Keratinocyte (primary cell): Measurements from ENCODE around the gene PPP1R12A. TPM values are rescaled to one million over a fixed set of nuclear protein-coding genes. Genes with fewer than 3 reads are reported as not detected.

ENCODE experiments used
- DNase-seq: peaks from one replicate; pipeline ENCODE4 v3.0.0-alpha.2; 2011; ENCODE audit warnings: low read depth, missing footprints, low spot score
- FAIRE-seq: peaks from 2 replicates; lab custom pipeline; 2011; peaks lifted over from hg19 to GRCh38; lab: Jason Lieb, UNC
- H2AFZ ChIP-seq: 2 replicates; pipeline ENCODE4 v1.6.0; 2012; ENCODE audit warnings: low read length, control low read depth, inconsistent platforms; ENCODE audit not compliant: control insufficient read depth
- H3K27ac ChIP-seq: 2 replicates; pipeline ENCODE4 v1.5.1; 2011; ENCODE audit warnings: low read length; ENCODE audit not compliant: control insufficient read depth, insufficient read depth
- H3K27me3 ChIP-seq: 3 replicates; pipeline ENCODE4 v1.6.0; 2011; ENCODE audit warnings: low read length; ENCODE audit not compliant: control insufficient read depth, insufficient read depth; ENCODE audit errors: extremely low read depth
- H3K36me3 ChIP-seq, 2 experiments: 2 replicates in 1 of 2; 3 replicates in 1 of 2; pipeline ENCODE4 v1.5.1; 2011; ENCODE audit warnings: low read length in 2 of 2, mild to moderate bottlenecking in 1 of 2; ENCODE audit not compliant: control insufficient read depth in 2 of 2, insufficient read depth in 2 of 2; ENCODE audit errors: extremely low read depth in 1 of 2
- H3K4me1 ChIP-seq: 3 replicates; pipeline ENCODE4 v1.5.1; 2011; ENCODE audit warnings: low read length; ENCODE audit not compliant: control insufficient read depth, insufficient read depth; ENCODE audit errors: extremely low read depth
- H3K4me2 ChIP-seq: 3 replicates; pipeline ENCODE4 v1.6.0; 2011; ENCODE audit warnings: low read depth, low read length; ENCODE audit not compliant: control insufficient read depth, insufficient read depth; ENCODE audit errors: extremely low read depth
- H3K4me3 ChIP-seq, 3 experiments: fragments of 200-600 bp in 1 of 3; sonication (generic) in 1 of 3; 2 replicates in 2 of 3; 3 replicates in 1 of 3; pipeline ENCODE4 v1.5.1; 2011 to 2016; ENCODE audit warnings: low read length in 3 of 3, mild to moderate bottlenecking in 3 of 3, control low read depth in 2 of 3, inconsistent platforms in 1 of 3, low read depth in 1 of 3, mixed read lengths in 1 of 3, mixed run types in 1 of 3, moderate library complexity in 1 of 3; ENCODE audit not compliant: control insufficient read depth in 2 of 3, insufficient read depth in 2 of 3; ENCODE audit errors: extremely low read depth in 1 of 3
- H3K79me2 ChIP-seq: 2 replicates; pipeline ENCODE4 v1.6.0; 2012; ENCODE audit warnings: low read length; ENCODE audit not compliant: control insufficient read depth, insufficient read depth
- H3K9ac ChIP-seq: 3 replicates; pipeline ENCODE4 v1.6.0; 2011; ENCODE audit warnings: low read length; ENCODE audit not compliant: control insufficient read depth, insufficient read depth; ENCODE audit errors: extremely low read depth
- H3K9me1 ChIP-seq: 3 replicates; pipeline ENCODE4 v1.6.0; 2011; ENCODE audit warnings: low read length; ENCODE audit not compliant: control insufficient read depth, insufficient read depth; ENCODE audit errors: extremely low read depth
- H3K9me3 ChIP-seq: 2 replicates; pipeline ENCODE4 v1.5.1; 2012; ENCODE audit warnings: low read depth, low read length; ENCODE audit not compliant: control insufficient read depth
- H4K20me1 ChIP-seq: 3 replicates; pipeline ENCODE4 v1.6.0; 2011; ENCODE audit warnings: low read length; ENCODE audit not compliant: control insufficient read depth, insufficient read depth; ENCODE audit errors: extremely low read depth
- CTCF ChIP-seq, 3 experiments: IDR thresholded peaks in 1 of 3; conservative IDR thresholded peaks in 1 of 3; optimal IDR thresholded peaks in 1 of 3; 2 replicates in 2 of 3; 3 replicates in 1 of 3; pipeline versions ENCODE3 to v1.5.1; 2011; ENCODE audit warnings: low read length in 3 of 3, mild to moderate bottlenecking in 3 of 3, moderate library complexity in 2 of 3, control low read depth in 1 of 3, inconsistent platforms in 1 of 3; ENCODE audit not compliant: insufficient read depth in 2 of 3; ENCODE audit errors: extremely low read depth in 1 of 3
- EZH2 ChIP-seq: IDR thresholded peaks from one replicate; pipeline ENCODE4 v1.6.1; 2012; ENCODE audit warnings: inconsistent platforms, mild to moderate bottlenecking, low read length, moderate library complexity
- dilution Hi-C: fragments of 300-500 bp; cut with MboI; formaldehyde crosslinking; loops from one replicate; pipeline ENCODE4 v1.7.0; 2020; ENCODE audit warnings: low sequenced_read_pairs; ENCODE audit not compliant: extremely low pct_ligation_motif_present
- polyA plus RNA-seq, 5 experiments: library from polyadenylated mRNA; depleted of rRNA in 3 of 5; stranded (reverse) in 3 of 5; stranded (forward) in 1 of 5; unstranded in 1 of 5; fragments of >200 nt; gene quantifications; 1 replicate in 1 of 5; 2 replicates in 3 of 5; 3 replicates in 1 of 5; pipeline versions ENCODE4 v1.2.1 to v1.2.3, GENCODE V29; 2011 to 2012; ENCODE audit warnings: missing spikeins in 2 of 5, low read depth in 1 of 5, low replicate concordance in 1 of 5

The PPP1R12A gene
- polyA plus RNA-seq, 1 donor (not counting 4 experiments of a cell fraction or from before 2014, with no cell fraction given): 45.2 TPM

GRCh38 chr12:79843978-79844377 is 90.9 kb downstream of the PPP1R12A start:
- H3K4me2 ChIP-seq: no peak overlapping the region
- peak overlapping the region; percentile 28 for H3K27ac ChIP-seq
- H3K79me2 ChIP-seq: peaks cover 31% of the 10 kb centered on the region
- no peak for TF ChIP-seq CTCF (optimal IDR thresholded peaks at IDR 0.05 in 1 of 3, IDR thresholded peaks at IDR 0.05 in 1 of 3, conservative IDR thresholded peaks at IDR 0.05 in 1 of 3; ENCODE audit: extremely low read depth in 1 of 3, insufficient read depth in 2 of 3, low read length in 3 of 3)
- TF ChIP-seq EZH2: no peak
- H2AFZ ChIP-seq: no peak overlapping the region
- H3K9ac ChIP-seq: no peak overlapping the region
- dilution Hi-C loops: no loop called here
- H3K4me3 ChIP-seq: no peak overlapping the region
- peaks cover 16% of the 10 kb centered on the region for H3K4me1 ChIP-seq
- peaks cover 4% of the 10 kb centered on the region in 2 experiments for H3K36me3 ChIP-seq
- H4K20me1 ChIP-seq: no peaks in the 10 kb centered on the region
- H3K9me3 ChIP-seq: peaks cover 4% of the 10 kb centered on the region
- no peaks in the 10 kb centered on the region for H3K27me3 ChIP-seq
- no peak for FAIRE-seq
- no peaks in the 10 kb centered on the region for H3K9me1 ChIP-seq
- no peak for DNase-seq

- FAIRE-seq: no peak
- Histone ChIP-seq H4K20me1 (no peaks in the 10 kb centered on the region), H3K79me2 (peaks cover 31% of the 10 kb centered on the region), H3K9ac (no peak overlapping the region), H3K9me1 (no peaks in the 10 kb centered on the region), H3K9me3 (peaks cover 11% of the 10 kb centered on the region), H3K36me3 (peaks cover 4% of the 10 kb centered on the region in 2 experiments), H3K4me3 (no peak overlapping the region), H2AFZ (no peak overlapping the region), H3K4me1 (peaks cover 11% of the 10 kb centered on the region), H3K27me3 (no peaks in the 10 kb centered on the region), H3K4me2 (no peak overlapping the region), H3K27ac (no peak overlapping the region)
- dilution Hi-C loops: no loop called here
- DNase-seq: no peak
- TF ChIP-seq CTCF (optimal IDR thresholded peaks at IDR 0.05 in 1 of 3, IDR thresholded peaks at IDR 0.05 in 1 of 3, conservative IDR thresholded peaks at IDR 0.05 in 1 of 3; ENCODE audit: extremely low read depth in 1 of 3, insufficient read depth in 2 of 3, low read length in 3 of 3) (no peak), EZH2 (no peak)
Observed at GRCh38 chr12:79842630-79843029, 92.3 kb downstream of the PPP1R12A start.
